LNCAP (cell line): ENCODE data around the gene CAMK2G.
A peak's percentile ranks its signal among the peaks of the same experiment; 100 is the strongest.

Source experiments
- CTCF ChIP-seq: fragments of 450-650 bp; IDR thresholded peaks from 2 replicates; pipeline ENCODE4 v1.5.1; 2017; ENCODE audit warnings: mild to moderate bottlenecking

CAMK2G gene

GRCh38 chr10:73819081-73819480, 55.3 kb downstream of the CAMK2G start:
- no peak for TF ChIP-seq CTCF

GRCh38 chr10:73818402-73818801, 56.0 kb downstream of the CAMK2G start:
- peak; percentile 27; the same call in 1 of the 2 replicates for TF ChIP-seq CTCF

DNA sequence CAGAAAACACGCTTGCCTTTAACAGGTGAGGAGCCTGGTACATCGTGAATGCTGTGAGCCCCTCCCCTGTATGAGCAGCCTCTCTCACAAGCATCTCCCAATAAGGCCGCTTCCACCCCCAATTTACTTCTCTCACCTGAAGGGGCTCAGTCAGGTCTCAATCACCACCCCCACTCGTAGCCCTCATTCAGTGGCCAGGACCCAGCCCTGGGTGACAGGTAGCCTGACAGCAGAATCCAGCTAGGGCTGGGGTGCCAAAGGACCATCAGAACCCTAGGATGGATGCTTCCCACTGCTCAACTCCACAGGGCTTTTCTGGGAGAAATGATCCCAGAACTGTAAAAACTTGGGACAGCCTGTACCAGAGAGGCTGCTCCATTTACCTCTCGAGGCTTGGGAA, 56.5 kb downstream of the CAMK2G start:
- TF ChIP-seq CTCF, result no peak

GRCh38 chr10:73816917-73817729, 57.2 kb downstream of the CAMK2G start:
- no peak for TF ChIP-seq CTCF

GRCh38 chr10:73815719-73816030, 58.7 kb downstream of the CAMK2G start:
- TF ChIP-seq CTCF, result no peak

- peak; percentile 30; the same call in 1 of the 2 replicates for TF ChIP-seq CTCF
Observed at GRCh38 chr10:73814896-73815718, 59.2 kb downstream of the CAMK2G start.

- no peak for TF ChIP-seq CTCF
Observed at GRCh38 chr10:73814276-73814895, 60.0 kb downstream of the CAMK2G start.
